K562 (cell line): ENCODE measurements around the gene SFRP5. TPM values are rescaled to one million over a fixed set of nuclear protein-coding genes. Genes with fewer than 3 reads are reported as not detected.

ENCODE experiments used
- ATAC-seq: fragments of 200-7000 bp; cut with Tn5 transposase; 3 replicates; pipeline ENCODE4 v1.9.1; 2020; ENCODE audit warnings: moderate library complexity
- BruUV-seq: library from RNA; stranded (reverse); fragments of 400-500 nt; replicated peaks from 2 replicates; lab custom pipeline; 2021; lab: Mats Ljungman, UMichigan
- CTCF ChIA-PET: fragments of 300-600 bp; formaldehyde crosslinking; extraction: SDS; loops from one replicate; lab custom pipeline; 2021; ENCODE audit warnings: low intra/inter-chr PET ratio; lab: Yijun Ruan, JAX
- POLR2A ChIA-PET: fragments of 300-600, 350-650 bp; sonication (Branson Sonifier 250); formaldehyde crosslinking; extraction: SDS; loops from one replicate; lab custom pipeline; 2021; ENCODE audit warnings: antibody characterized with exemption, inconsistent platforms; lab: Yijun Ruan, JAX
- DNase-seq, 4 experiments: peaks; one replicate each; pipeline versions ENCODE4 v3.0.0 to v3.0.0-alpha.2; 2011 to 2018; ENCODE audit warnings: low spot score in 3 of 4, mixed read lengths in 3 of 4; ENCODE audit errors: extremely low read depth in 1 of 4
- FAIRE-seq: peaks from 2 replicates; lab custom pipeline; 2011; peaks lifted over from hg19 to GRCh38; lab: Jason Lieb, UNC
- H2AFZ ChIP-seq: 2 replicates; pipeline ENCODE4 v1.6.0; 2011; ENCODE audit warnings: low read depth, low read length, control low read depth, inconsistent platforms
- H3K27ac ChIP-seq: fragments of 200-600 bp; 3 replicates; pipeline ENCODE4 v1.8.0; 2011; ENCODE audit warnings: low read depth, mild to moderate bottlenecking, control low read depth, inconsistent platforms, low read length, moderate library complexity, mixed read lengths; ENCODE audit errors: extremely low read depth
- H3K27me3 ChIP-seq, 2 experiments: fragments of 300-600 bp in 1 of 2; 2 replicates in 1 of 2; 3 replicates in 1 of 2; pipeline versions ENCODE4 v1.6.0 to v1.8.0; 2011; ENCODE audit warnings: inconsistent platforms in 2 of 2, low read length in 2 of 2, mild to moderate bottlenecking in 1 of 2, mixed read lengths in 1 of 2, moderate library complexity in 1 of 2; ENCODE audit not compliant: control insufficient read depth in 2 of 2, insufficient read depth in 2 of 2
- H3K36me3 ChIP-seq: fragments of 300-600 bp; 3 replicates; pipeline ENCODE4 v1.8.0; 2011; ENCODE audit warnings: mild to moderate bottlenecking, low read length, inconsistent platforms; ENCODE audit not compliant: control insufficient read depth, insufficient read depth
- H3K4me1 ChIP-seq, 2 experiments: fragments of 200-600 bp in 1 of 2; replicated peaks in 1 of 2; 2 replicates in 1 of 2; 3 replicates in 1 of 2; pipeline versions ENCODE4 v1.5.1 to v1.8.0; 2011; ENCODE audit warnings: inconsistent platforms in 2 of 2, low read length in 2 of 2, mild to moderate bottlenecking in 1 of 2, mixed read lengths in 1 of 2, moderate library complexity in 1 of 2; ENCODE audit not compliant: control insufficient read depth in 2 of 2, insufficient read depth in 2 of 2
- H3K4me2 ChIP-seq: 2 replicates; pipeline ENCODE4 v1.6.1; 2011; ENCODE audit warnings: low read length, control low read depth, inconsistent platforms, mixed read lengths; ENCODE audit not compliant: insufficient read depth
- H3K4me3 ChIP-seq: fragments of 200-600 bp; sonication (generic), shearing (Covaris generic); 2 replicates; pipeline ENCODE4 v1.5.1; 2016; ENCODE audit warnings: control low read depth, inconsistent platforms
- H3K79me2 ChIP-seq: fragments of 200-600 bp; 3 replicates; pipeline ENCODE4 v1.8.0; 2011; ENCODE audit warnings: low read length, inconsistent platforms; ENCODE audit not compliant: control insufficient read depth, insufficient read depth
- H3K9ac ChIP-seq, 2 experiments: 2 replicates each; pipeline versions ENCODE4 v1.6.0 to v1.6.1; 2011; ENCODE audit warnings: low read depth in 2 of 2, low read length in 2 of 2, control low read depth in 1 of 2, inconsistent platforms in 1 of 2, mild to moderate bottlenecking in 1 of 2, mixed read lengths in 1 of 2; ENCODE audit not compliant: insufficient read depth in 1 of 2
- H3K9me1 ChIP-seq: one replicate; pipeline ENCODE4 v1.6.0; 2011; ENCODE audit warnings: inconsistent platforms, mild to moderate bottlenecking, low read length, moderate library complexity; ENCODE audit not compliant: control insufficient read depth, insufficient read depth
- H3K9me3 ChIP-seq: replicated peaks from 2 replicates; pipeline ENCODE4 v1.5.1; 2011; ENCODE audit warnings: low read depth, low read length, inconsistent platforms; ENCODE audit not compliant: control insufficient read depth, insufficient read depth
- H4K20me1 ChIP-seq: replicated peaks from 2 replicates; pipeline ENCODE4 v1.6.1; 2011; ENCODE audit warnings: low read length, inconsistent platforms, mixed read lengths; ENCODE audit not compliant: control insufficient read depth, insufficient read depth
- ADNP ChIP-seq: fragments of 200-800 bp; sonication (Bioruptor generic); IDR thresholded peaks from 2 replicates; pipeline ENCODE4 v1.6.1; 2016; ENCODE audit warnings: missing genetic modification characterization, missing compliant biosample characterization
- BCOR ChIP-seq: fragments of 450-650 bp; IDR thresholded peaks from 2 replicates; pipeline ENCODE4 v1.6.1; 2016
- DEAF1 ChIP-seq: fragments of 450-650 bp; formaldehyde crosslinking; IDR thresholded peaks from 2 replicates; pipeline ENCODE4 v1.4.0; 2020; ENCODE audit warnings: mild to moderate bottlenecking, moderate library complexity
- HDAC2 ChIP-seq: fragments of 450-650 bp; IDR thresholded peaks from 2 replicates; pipeline ENCODE4 v1.6.1; 2016; ENCODE audit warnings: mild to moderate bottlenecking
- JUN ChIP-seq, 2 experiments: sonication (generic) in 1 of 2; formaldehyde crosslinking in 1 of 2; IDR thresholded peaks; 2 replicates each; pipeline versions ENCODE4 v1.6.1 to v1.8.0; 2012 to 2022; ENCODE audit warnings: borderline replicate concordance in 2 of 2, mild to moderate bottlenecking in 2 of 2, improper control_type of control experiment in 1 of 2, low read depth in 1 of 2, low read length in 1 of 2, missing genetic modification reagents in 1 of 2
- KDM1A ChIP-seq, 2 experiments: fragments of 450-650 bp; IDR thresholded peaks; 2 replicates each; pipeline ENCODE4 v1.6.1; 2016; ENCODE audit warnings: mild to moderate bottlenecking in 2 of 2
- MAX ChIP-seq: sonication (generic); formaldehyde crosslinking; IDR thresholded peaks from 2 replicates; pipeline ENCODE4 v1.9.0; 2022; ENCODE audit warnings: mild to moderate bottlenecking, missing genetic modification reagents
- NFIX ChIP-seq: fragments of 250-450 bp; sonication (Bioruptor Pico); IDR thresholded peaks from 2 replicates; pipeline ENCODE4 v1.4.0; 2020; ENCODE audit warnings: low read depth, mild to moderate bottlenecking, moderate library complexity
- SIRT6 ChIP-seq: IDR thresholded peaks from one replicate; pipeline ENCODE4 v1.6.1; 2012; ENCODE audit warnings: low read depth, mild to moderate bottlenecking, control low read depth, inconsistent platforms, low read length, moderate library complexity
- SMAD3 ChIP-seq: fragments of 450-650 bp; formaldehyde crosslinking; conservative IDR thresholded peaks from 2 replicates; pipeline ENCODE4 v1.4.0; 2020; ENCODE audit warnings: mild to moderate bottlenecking
- SRF ChIP-seq, 2 experiments: fragments of 250-450, 450-650 bp in 1 of 2; sonication (Bioruptor Pico) in 1 of 2; sonication (generic) in 1 of 2; formaldehyde crosslinking; IDR thresholded peaks; 2 replicates each; pipeline versions ENCODE4 v1.5.0 to v1.5.1; 2020 to 2022; ENCODE audit warnings: mild to moderate bottlenecking in 1 of 2, missing genetic modification reagents in 1 of 2
- SRSF3 ChIP-seq: fragments of 200-400 bp; formaldehyde crosslinking; IDR thresholded peaks from 2 replicates; pipeline ENCODE4 v1.6.1; 2016; ENCODE audit warnings: mild to moderate bottlenecking, low read length, moderate library complexity; ENCODE audit not compliant: insufficient read depth
- TAF7 ChIP-seq: fragments of 450-650 bp; IDR thresholded peaks from 2 replicates; pipeline ENCODE4 v1.6.1; 2016; ENCODE audit warnings: missing genetic modification characterization, missing compliant biosample characterization
- TBL1XR1 ChIP-seq, 2 experiments: IDR thresholded peaks; 2 replicates each; pipeline ENCODE4 v1.6.1; 2012; ENCODE audit warnings: improper control_type of control experiment in 2 of 2, low read length in 2 of 2, mild to moderate bottlenecking in 1 of 2
- TBP ChIP-seq: optimal IDR thresholded peaks from 2 replicates; pipeline ENCODE3; 2011; ENCODE audit warnings: low read depth, low read length, improper control_type of control experiment
- VEZF1 ChIP-seq: fragments of 200-800 bp; sonication (Bioruptor generic); IDR thresholded peaks from 2 replicates; pipeline ENCODE4 v1.6.1; 2017; ENCODE audit warnings: missing genetic modification characterization, missing compliant biosample characterization
- XRCC5 ChIP-seq: fragments of 200-400 bp; formaldehyde crosslinking; IDR thresholded peaks from 2 replicates; pipeline ENCODE4 v1.6.1; 2017; ENCODE audit warnings: low read depth, mild to moderate bottlenecking, low read length
- ZFP36 ChIP-seq: fragments of 150-350 bp; IDR thresholded peaks from 2 replicates; pipeline ENCODE4 v1.6.1; 2018; ENCODE audit warnings: low read length, low read depth; ENCODE audit not compliant: partially characterized antibody
- ZNF444 ChIP-seq: fragments of 250-450 bp; sonication (Bioruptor Pico); IDR thresholded peaks from 2 replicates; pipeline ENCODE4 v1.4.0; 2020; ENCODE audit warnings: mild to moderate bottlenecking, moderate library complexity
- ZNF699 ChIP-seq: fragments of 250-450 bp; sonication (Bioruptor Pico); IDR thresholded peaks from 2 replicates; pipeline ENCODE4 v1.8.0; 2021; ENCODE audit warnings: mild to moderate bottlenecking, moderate library complexity; ENCODE audit not compliant: insufficient replicate concordance
- WGBS: fragments of 100-300 bp; shearing (Covaris generic); methylation state at CpG from one replicate; pipeline ENCODE4 v1.1.6; 2016; ENCODE audit warnings: low coverage, mixed read lengths; ENCODE audit not compliant: insufficient coverage; ENCODE audit errors: missing lambda C conversion rate; 5-methylcytosine and 5-hydroxymethylcytosine counted together
- in situ Hi-C: fragments of 300-500 bp; cut with MboI; formaldehyde crosslinking; loops from 4 replicates; pipeline ENCODE4 v1.15.0; 2018; ENCODE audit warnings: inconsistent platforms, mixed read lengths
- intact Hi-C: fragments of 100-400 bp; cut with micrococcal nuclease; formaldehyde crosslinking; loops from 2 replicates; pipeline ENCODE4 v1.14.2; 2022
- polyA plus RNA-seq, 8 experiments: library from polyadenylated mRNA; depleted of rRNA in 4 of 8; stranded (reverse) in 5 of 8; unstranded in 3 of 8; fragments of >200 nt; fragmentation: Nextera tagmentation in 2 of 8; fragmentation: Illumina TruSeq in 1 of 8; extraction: Ambion mirVana in 2 of 8; extraction: Trizol in 1 of 8; gene quantifications; 2 replicates each; pipeline versions ENCODE4 v1.2.1 to v1.2.3, GENCODE V29; 2011 to 2014; ENCODE audit warnings: inconsistent platforms in 1 of 8, missing spikeins in 1 of 8
- total RNA-seq, 7 experiments: library from RNA; depleted of rRNA in 6 of 7; stranded (reverse); fragments of >200 nt in 6 of 7; fragmentation: Illumina TruSeq in 2 of 7; extraction: Trizol in 2 of 7; gene quantifications; 2 replicates each; pipeline versions ENCODE4 v1.2.1 to v1.2.3, GENCODE V29; 2011 to 2021; ENCODE audit warnings: low replicate concordance in 1 of 7

Gene SFRP5
- total and polyA plus RNA-seq, 9 of the 15 experiments (the other 6 are each of a cell fraction or from before 2014, with no cell fraction given), result 0.07 to 0.29 (median 0.13) TPM; not detected in 3

- no peaks in the 10 kb centered on the region for H3K27me3 ChIP-seq
- H3K9me3 ChIP-seq, result no peaks in the 10 kb centered on the region
- no peaks in the 10 kb centered on the region for H3K9me1 ChIP-seq
- H3K4me1 ChIP-seq, result peaks cover 3 to 26% of the 10 kb centered on the region in 2 experiments; a peak in 4 of 5 replicates
- H3K4me2 ChIP-seq, result no peak overlapping the region
- no peak overlapping the region for H3K27ac ChIP-seq
- FAIRE-seq (no peak), DNase-seq (no peak), ATAC-seq (no peak)
- H3K9ac ChIP-seq, result no peak overlapping the region
- H4K20me1 ChIP-seq, result no peaks in the 10 kb centered on the region
- POLR2A ChIA-PET, result interaction anchor here (1.1 kb wide), 1 partner anchor 17 kb away, joined by 4 read pairs; no protein-coding TSS in a partner anchor
- no peaks in the 10 kb centered on the region for H3K36me3 ChIP-seq
- CTCF ChIA-PET, result no interaction called here
- intact Hi-C loops, result no loop called here
- BruUV-seq, result no TSS peak
- in situ Hi-C loops, result no loop called here
- WGBS, result 69% methylated on average over 3 of the region's 3 CpGs
- no peak overlapping the region for H3K4me3 ChIP-seq
- H3K79me2 ChIP-seq, result no peaks in the 10 kb centered on the region
- H2AFZ ChIP-seq, result no peak overlapping the region
- TF ChIP-seq VEZF1 (CRISPR knock-in tag), result no peak
- TF ChIP-seq DEAF1, result no peak
- peak; percentile 52 to 61; a peak in 2 of 4 replicates for TF ChIP-seq KDM1A (IDR thresholded peaks at IDR 0.05)
- no peak for TF ChIP-seq SMAD3
- no peak for TF ChIP-seq NFIX
- no peak for TF ChIP-seq JUN (IDR thresholded peaks at IDR 0.05; ENCODE audit: borderline replicate concordance, low read depth, low read length)
- no peak for TF ChIP-seq JUN (CRISPR knock-in tag; IDR thresholded peaks at IDR 0.05; ENCODE audit: borderline replicate concordance)
- no peak for TF ChIP-seq ZNF699 (CRISPR knock-in tag)
- no peak for TF ChIP-seq TBP
- peak; percentile 81 for TF ChIP-seq ZFP36
- no peak for TF ChIP-seq SRF (CRISPR knock-in tag; IDR thresholded peaks at IDR 0.05)
- TF ChIP-seq SIRT6, result no peak
- peak; percentile 48; the same call in 1 of the 2 replicates for TF ChIP-seq HDAC2
- TF ChIP-seq MAX (CRISPR knock-in tag), result no peak
- TF ChIP-seq BCOR, result peak; percentile 86
- peak; percentile 60; the same call in 1 of the 2 replicates for TF ChIP-seq ADNP (tag)
- TF ChIP-seq ZNF444 (CRISPR knock-in tag), result no peak
- no peak for TF ChIP-seq TAF7
- TF ChIP-seq SRSF3, result no peak
- TF ChIP-seq XRCC5, result no peak
- TF ChIP-seq TBL1XR1 (IDR thresholded peaks at IDR 0.05; ENCODE audit: low read length in 2 of 2), result no peak
Observed at GRCh38 chr10:97779975-97780374, 8.2 kb upstream of the SFRP5 start.
